GM18505 (cell line): ENCODE data around the gene MRPL38.
"Not testable (repeated sequence)": the region's sequence is repeated elsewhere in the genome, so short reads cannot be mapped to it uniquely, and the experiment has no call there.

Experiments used
- ATAC-seq: cut with Tn5 transposase; IDR thresholded peaks from one replicate; pipeline ENCODE4 v1.9.1; 2021; ENCODE audit not compliant: unreplicated experiment
- POLR2A ChIP-seq: IDR thresholded peaks from 4 replicates; pipeline ENCODE4 v1.6.1; 2011; ENCODE audit warnings: borderline replicate concordance; ENCODE audit not compliant: insufficient read depth, insufficient read length; ENCODE audit errors: extremely low read depth

MRPL38 gene

DNA sequence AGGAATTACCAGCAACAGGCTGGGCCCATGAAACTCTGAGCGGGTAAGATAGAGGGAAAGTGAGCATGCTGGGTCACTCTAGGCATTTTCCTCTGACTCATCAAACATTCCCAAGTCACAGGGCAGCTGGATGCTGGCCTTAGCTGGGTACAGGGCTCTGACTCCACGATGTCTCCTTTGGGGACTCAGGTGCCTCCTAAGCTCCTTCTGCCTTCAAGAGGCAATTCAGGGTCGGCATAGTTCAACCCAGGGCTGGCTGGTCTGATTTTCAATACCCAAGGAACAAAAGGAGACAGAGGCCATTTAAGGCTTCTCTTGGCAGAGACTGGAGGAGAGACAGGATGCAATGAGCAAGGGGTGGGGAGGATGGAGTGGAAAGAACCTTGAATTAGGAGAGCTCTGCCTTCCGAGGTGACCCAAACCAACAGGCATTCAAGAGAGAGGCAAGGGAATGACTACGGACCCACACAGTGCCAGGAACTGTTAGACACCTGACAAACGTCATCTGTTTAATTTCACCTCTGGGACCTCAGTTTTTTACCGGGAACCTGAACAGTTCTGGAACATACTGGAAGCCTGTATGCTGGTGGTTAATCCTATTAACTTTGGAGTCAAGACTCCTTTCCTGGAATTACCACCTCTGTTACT lies 50.5 kb downstream of the MRPL38 start:
- ATAC-seq = no peak
- TF ChIP-seq POLR2A = no peak

GRCh38 chr17:75853433-75853832 lies 51.3 kb downstream of the MRPL38 start:
- no peak for ATAC-seq
- TF ChIP-seq POLR2A = no peak

DNA sequence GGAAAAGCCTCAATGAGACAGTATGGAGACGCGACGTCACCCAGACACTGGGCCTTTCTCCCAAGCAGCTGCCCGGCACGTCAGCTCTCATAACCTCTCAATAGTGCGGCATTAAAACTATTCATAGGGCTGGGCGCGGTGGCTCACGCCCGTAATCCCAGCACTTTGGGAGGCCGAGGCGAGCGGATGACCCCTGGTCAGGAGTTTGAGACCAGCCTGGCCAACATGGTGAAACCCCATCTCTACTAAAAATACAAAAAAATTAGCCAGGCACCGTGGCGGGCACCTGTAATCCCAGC lies 53.0 kb downstream of the MRPL38 start:
- not testable (repeated sequence) for ATAC-seq

DNA sequence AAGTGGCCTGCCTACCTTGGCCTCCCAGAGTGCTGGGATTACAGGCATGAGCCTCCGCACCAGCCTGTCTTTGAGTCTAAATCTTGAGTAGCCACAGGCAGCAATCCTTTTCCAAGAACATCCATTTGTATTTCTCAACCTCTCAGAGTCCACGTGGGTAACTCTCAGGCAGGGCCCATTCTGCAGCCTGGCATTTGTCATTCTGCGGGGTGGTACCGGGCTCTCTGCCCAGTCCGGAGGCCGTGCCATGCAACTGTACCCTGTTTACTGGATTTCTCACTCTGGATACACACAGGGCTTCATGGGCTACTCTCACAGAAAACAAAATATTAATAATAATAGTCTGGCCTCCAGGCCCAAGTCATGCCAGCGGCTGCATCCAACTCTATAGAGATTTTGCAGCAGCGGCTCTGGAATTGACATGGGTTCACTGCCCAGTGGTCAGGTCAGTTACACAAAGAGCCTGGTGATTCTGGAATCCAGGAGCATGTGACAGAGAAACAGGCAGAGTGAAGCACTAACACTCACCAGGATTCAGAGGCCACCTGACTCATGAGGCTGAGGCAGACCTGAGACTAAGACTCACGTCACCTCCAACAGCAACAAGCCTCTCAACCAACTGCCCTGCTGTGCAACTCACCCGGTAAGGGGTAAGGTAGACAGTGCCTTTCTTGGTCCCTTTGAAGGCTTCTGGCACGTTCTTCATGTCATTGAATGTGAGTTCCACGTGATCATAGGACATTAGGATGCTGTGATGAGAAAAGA lies 53.6 kb downstream of the MRPL38 start:
- no peak for TF ChIP-seq POLR2A
- no peak for ATAC-seq

GRCh38 chr17:75849724-75850123 lies 55.0 kb downstream of the MRPL38 start:
- no peak for ATAC-seq
- no peak for TF ChIP-seq POLR2A

GRCh38 chr17:75849279-75849646 lies 55.4 kb downstream of the MRPL38 start:
- TF ChIP-seq POLR2A = no peak
- ATAC-seq = no peak
